Measurements from ENCODE around the gene SIRT7. TPM values are rescaled to one million over a fixed set of nuclear protein-coding genes. Genes with fewer than 3 reads are reported as not detected.

The SIRT7 gene
- polyA plus RNA-seq, 2 donors, result 64.9 to 84.0 TPM

- H3K4me1 ChIP-seq (ENCODE audit: control insufficient read depth in 2 of 2, insufficient read depth in 2 of 2, low read length in 1 of 2), result peaks cover 5 to 20% of the 10 kb centered on the region in 2 donors
- no peak overlapping the region for H3K27ac ChIP-seq (ENCODE audit: low read depth in 2 of 2, low read length in 1 of 2)
- no peaks in the 10 kb centered on the region for H3K27me3 ChIP-seq (ENCODE audit: control insufficient read depth in 1 of 2, insufficient read depth in 2 of 2, low read length in 2 of 2)
- peaks cover 0 to 40% of the 10 kb centered on the region in 2 donors for H3K36me3 ChIP-seq (ENCODE audit: control insufficient read depth in 2 of 2, insufficient read depth in 2 of 2, low read length in 1 of 2)
- 68 to 75% methylated on average over 18 of the region's 18 CpGs for WGBS, 2 donors
- H3K9me3 ChIP-seq (ENCODE audit: control insufficient read depth in 2 of 2, insufficient read depth in 1 of 2, low read depth in 1 of 2, low read length in 1 of 2), result no peaks in the 10 kb centered on the region
- H3K4me3 ChIP-seq (ENCODE audit: low read depth in 1 of 2, low read length in 2 of 2), result no peak overlapping the region
These were observed 17.7 kb downstream of the SIRT7 start for GRCh38 chr17:81900181-81900820.

GRCh38 chr17:81899514-81900166 is 18.3 kb downstream of the SIRT7 start:
- H3K9me3 ChIP-seq (ENCODE audit: control insufficient read depth in 2 of 2, insufficient read depth in 1 of 2, low read depth in 1 of 2, low read length in 1 of 2), result no peaks in the 10 kb centered on the region
- 91 to 93% methylated on average over 22 of the region's 22 CpGs for WGBS, 2 donors
- H3K27ac ChIP-seq (ENCODE audit: low read depth in 2 of 2, low read length in 1 of 2), result no peak overlapping the region
- H3K36me3 ChIP-seq (ENCODE audit: control insufficient read depth in 2 of 2, insufficient read depth in 2 of 2, low read length in 1 of 2), result peaks cover 0 to 36% of the 10 kb centered on the region in 2 donors
- H3K4me3 ChIP-seq (ENCODE audit: low read depth in 1 of 2, low read length in 2 of 2), result no peak overlapping the region
- H3K4me1 ChIP-seq (ENCODE audit: control insufficient read depth in 2 of 2, insufficient read depth in 2 of 2, low read length in 1 of 2), result peaks cover 5 to 20% of the 10 kb centered on the region in 2 donors
- H3K27me3 ChIP-seq (ENCODE audit: control insufficient read depth in 1 of 2, insufficient read depth in 2 of 2, low read length in 2 of 2), result no peaks in the 10 kb centered on the region

- WGBS, 2 donors, result 90 to 92% methylated on average over 9 of the region's 9 CpGs
- Histone ChIP-seq H3K27ac (ENCODE audit: low read depth in 2 of 2, low read length in 1 of 2) (no peak overlapping the region), H3K36me3 (ENCODE audit: control insufficient read depth in 2 of 2, insufficient read depth in 2 of 2, low read length in 1 of 2) (peaks cover 0 to 32% of the 10 kb centered on the region in 2 donors), H3K27me3 (ENCODE audit: control insufficient read depth in 1 of 2, insufficient read depth in 2 of 2, low read length in 2 of 2) (no peaks in the 10 kb centered on the region), H3K9me3 (ENCODE audit: control insufficient read depth in 2 of 2, insufficient read depth in 1 of 2, low read depth in 1 of 2, low read length in 1 of 2) (no peaks in the 10 kb centered on the region), H3K4me1 (ENCODE audit: control insufficient read depth in 2 of 2, insufficient read depth in 2 of 2, low read length in 1 of 2) (peaks cover 5 to 20% of the 10 kb centered on the region in 2 donors), H3K4me3 (ENCODE audit: low read depth in 1 of 2, low read length in 2 of 2) (no peak overlapping the region)
These were observed 19.1 kb downstream of the SIRT7 start for GRCh38 chr17:81898885-81899284.

GRCh38 chr17:81898029-81898866 is 19.7 kb downstream of the SIRT7 start:
- Histone ChIP-seq H3K27ac (ENCODE audit: low read depth in 2 of 2, low read length in 1 of 2) (no peak overlapping the region), H3K36me3 (ENCODE audit: control insufficient read depth in 2 of 2, insufficient read depth in 2 of 2, low read length in 1 of 2) (peaks cover 0 to 32% of the 10 kb centered on the region in 2 donors), H3K9me3 (ENCODE audit: control insufficient read depth in 2 of 2, insufficient read depth in 1 of 2, low read depth in 1 of 2, low read length in 1 of 2) (no peaks in the 10 kb centered on the region), H3K4me3 (ENCODE audit: low read depth in 1 of 2, low read length in 2 of 2) (no peak overlapping the region), H3K27me3 (ENCODE audit: control insufficient read depth in 1 of 2, insufficient read depth in 2 of 2, low read length in 2 of 2) (no peaks in the 10 kb centered on the region), H3K4me1 (ENCODE audit: control insufficient read depth in 2 of 2, insufficient read depth in 2 of 2, low read length in 1 of 2) (peaks cover 5 to 20% of the 10 kb centered on the region in 2 donors)
- 78 to 87% methylated on average over 19 of the region's 19 CpGs for WGBS, 2 donors

GRCh38 chr17:81895400-81895799 is 22.6 kb downstream of the SIRT7 start:
- H3K4me3 ChIP-seq (ENCODE audit: low read depth in 1 of 2, low read length in 2 of 2), result no peak overlapping the region
- H3K27me3 ChIP-seq (ENCODE audit: control insufficient read depth in 1 of 2, insufficient read depth in 2 of 2, low read length in 2 of 2), result no peaks in the 10 kb centered on the region
- peaks cover under 1 to 6% of the 10 kb centered on the region in 2 donors for H3K4me1 ChIP-seq (ENCODE audit: control insufficient read depth in 2 of 2, insufficient read depth in 2 of 2, low read length in 1 of 2)
- no peak overlapping the region for H3K27ac ChIP-seq (ENCODE audit: low read depth in 2 of 2, low read length in 1 of 2)
- peaks cover 0 to 30% of the 10 kb centered on the region in 2 donors for H3K36me3 ChIP-seq (ENCODE audit: control insufficient read depth in 2 of 2, insufficient read depth in 2 of 2, low read length in 1 of 2)
- H3K9me3 ChIP-seq (ENCODE audit: control insufficient read depth in 2 of 2, insufficient read depth in 1 of 2, low read depth in 1 of 2, low read length in 1 of 2), result no peaks in the 10 kb centered on the region
- WGBS, 2 donors, result 93 to 94% methylated on average over 11 of the region's 11 CpGs

GRCh38 chr17:81891303-81891552 is 26.7 kb downstream of the SIRT7 start:
- peaks cover 16 to 38% of the 10 kb centered on the region in 2 donors for H3K36me3 ChIP-seq (ENCODE audit: control insufficient read depth in 2 of 2, insufficient read depth in 2 of 2, low read length in 1 of 2)
- peaks cover 3 to 9% of the 10 kb centered on the region in 2 donors for H3K4me1 ChIP-seq (ENCODE audit: control insufficient read depth in 2 of 2, insufficient read depth in 2 of 2, low read length in 1 of 2)
- no peaks in the 10 kb centered on the region for H3K9me3 ChIP-seq (ENCODE audit: control insufficient read depth in 2 of 2, insufficient read depth in 1 of 2, low read depth in 1 of 2, low read length in 1 of 2)
- WGBS, 2 donors, result 1% methylated on average over 29 to 40 of the region's 40 CpGs
- H3K4me3 ChIP-seq (ENCODE audit: low read depth in 1 of 2, low read length in 2 of 2), result peak overlapping the region; percentile 88 to 91
- peak overlapping the region; percentile 93 to 96 for H3K27ac ChIP-seq (ENCODE audit: low read depth in 2 of 2, low read length in 1 of 2)
- H3K27me3 ChIP-seq (ENCODE audit: control insufficient read depth in 1 of 2, insufficient read depth in 2 of 2, low read length in 2 of 2), result no peaks in the 10 kb centered on the region

- Histone ChIP-seq H3K4me3 (ENCODE audit: low read depth in 1 of 2, low read length in 2 of 2) (peak overlapping the region; percentile 88 to 91), H3K36me3 (ENCODE audit: control insufficient read depth in 2 of 2, insufficient read depth in 2 of 2, low read length in 1 of 2) (peaks cover 16 to 38% of the 10 kb centered on the region in 2 donors), H3K27ac (ENCODE audit: low read depth in 2 of 2, low read length in 1 of 2) (peak overlapping the region; percentile 93 to 96), H3K9me3 (ENCODE audit: control insufficient read depth in 2 of 2, insufficient read depth in 1 of 2, low read depth in 1 of 2, low read length in 1 of 2) (no peaks in the 10 kb centered on the region), H3K27me3 (ENCODE audit: control insufficient read depth in 1 of 2, insufficient read depth in 2 of 2, low read length in 2 of 2) (no peaks in the 10 kb centered on the region), H3K4me1 (ENCODE audit: control insufficient read depth in 2 of 2, insufficient read depth in 2 of 2, low read length in 1 of 2) (peaks cover 3 to 12% of the 10 kb centered on the region in 2 donors)
- 7 to 8% methylated on average over 56 to 69 of the region's 69 CpGs for WGBS, 2 donors
These were observed 27.3 kb downstream of the SIRT7 start for GRCh38 chr17:81890447-81891302.

- Histone ChIP-seq H3K27me3 (ENCODE audit: control insufficient read depth in 1 of 2, insufficient read depth in 2 of 2, low read length in 2 of 2) (no peaks in the 10 kb centered on the region), H3K9me3 (ENCODE audit: control insufficient read depth in 2 of 2, insufficient read depth in 1 of 2, low read depth in 1 of 2, low read length in 1 of 2) (no peaks in the 10 kb centered on the region), H3K4me3 (ENCODE audit: low read depth in 1 of 2, low read length in 2 of 2) (no peak overlapping the region), H3K4me1 (ENCODE audit: control insufficient read depth in 2 of 2, insufficient read depth in 2 of 2, low read length in 1 of 2) (peaks cover 3 to 15% of the 10 kb centered on the region in 2 donors), H3K27ac (ENCODE audit: low read depth in 2 of 2, low read length in 1 of 2) (no peak overlapping the region), H3K36me3 (ENCODE audit: control insufficient read depth in 2 of 2, insufficient read depth in 2 of 2, low read length in 1 of 2) (peaks cover 16 to 43% of the 10 kb centered on the region in 2 donors)
- 89 to 90% methylated on average over 9 of the region's 9 CpGs for WGBS, 2 donors
These were observed 28.4 kb downstream of the SIRT7 start for GRCh38 chr17:81889602-81890001.

GRCh38 chr17:81888988-81889595 is 28.9 kb downstream of the SIRT7 start:
- H3K27me3 ChIP-seq (ENCODE audit: control insufficient read depth in 1 of 2, insufficient read depth in 2 of 2, low read length in 2 of 2), result no peaks in the 10 kb centered on the region
- no peak overlapping the region for H3K4me3 ChIP-seq (ENCODE audit: low read depth in 1 of 2, low read length in 2 of 2)
- WGBS, 2 donors, result 91 to 93% methylated on average over 16 of the region's 16 CpGs
- H3K9me3 ChIP-seq (ENCODE audit: control insufficient read depth in 2 of 2, insufficient read depth in 1 of 2, low read depth in 1 of 2, low read length in 1 of 2), result no peaks in the 10 kb centered on the region
- peaks cover 16 to 45% of the 10 kb centered on the region in 2 donors for H3K36me3 ChIP-seq (ENCODE audit: control insufficient read depth in 2 of 2, insufficient read depth in 2 of 2, low read length in 1 of 2)
- H3K27ac ChIP-seq (ENCODE audit: low read depth in 2 of 2, low read length in 1 of 2), result no peak overlapping the region
- peaks cover 3 to 15% of the 10 kb centered on the region in 2 donors for H3K4me1 ChIP-seq (ENCODE audit: control insufficient read depth in 2 of 2, insufficient read depth in 2 of 2, low read length in 1 of 2)

Measured in esophagus (tissue), 2 donors.